GOT3 (cell line): ENCODE results near the gene UVRAG.
"Not testable (repeated sequence)": the region's sequence is repeated elsewhere in the genome, so short reads cannot be mapped to it uniquely, and the experiment has no call there.

ENCODE experiments used
- DNase-seq: peaks from one replicate; lab custom pipeline; 2025; ENCODE audit warnings: mixed read lengths; lab: John Stamatoyannopoulos, UW

UVRAG gene

DNA sequence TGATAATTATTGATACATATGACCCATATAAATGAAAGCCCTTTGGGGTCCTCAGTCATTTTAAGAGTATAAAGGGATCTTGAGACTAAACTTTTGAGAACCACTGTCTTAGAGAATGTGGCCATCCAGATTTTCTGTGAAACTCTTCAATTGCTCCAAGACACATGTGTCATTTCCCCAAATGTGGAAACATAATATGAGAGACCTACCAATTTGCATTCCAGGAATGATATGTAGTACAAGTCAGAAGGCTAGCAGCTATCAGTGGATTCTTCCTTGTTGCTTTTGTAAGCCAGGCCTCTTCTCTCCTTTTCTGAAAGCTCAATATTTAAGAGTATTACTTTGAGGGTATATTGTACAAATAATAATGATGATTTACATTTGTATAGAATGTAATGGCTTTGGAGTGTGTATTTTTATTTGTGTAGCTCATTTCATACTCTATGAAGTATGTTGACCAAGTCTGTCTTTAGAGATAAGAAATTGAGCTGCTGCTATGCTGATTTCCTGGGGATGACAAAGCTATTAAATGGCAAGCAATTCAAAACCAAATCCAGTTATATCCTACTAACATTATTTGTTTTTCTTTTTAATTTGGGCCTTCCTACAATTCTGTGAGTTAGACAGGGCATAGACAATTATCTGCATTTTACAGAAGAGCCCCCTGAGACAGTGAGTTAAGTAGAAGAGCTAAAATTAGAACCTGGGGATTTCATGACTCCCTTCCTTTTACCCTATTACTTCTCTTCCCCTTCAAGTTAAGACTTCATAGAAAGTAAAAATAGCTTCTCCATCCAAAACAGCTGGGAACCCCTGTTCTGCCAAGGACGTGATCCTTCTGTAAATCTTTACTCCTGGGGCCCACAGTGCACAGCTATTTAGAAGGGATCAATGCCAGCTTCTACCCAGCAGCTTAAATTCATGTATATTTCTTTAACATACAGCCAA lies 259.4 kb downstream of the UVRAG start:
- DNase-seq = no peak

DNA sequence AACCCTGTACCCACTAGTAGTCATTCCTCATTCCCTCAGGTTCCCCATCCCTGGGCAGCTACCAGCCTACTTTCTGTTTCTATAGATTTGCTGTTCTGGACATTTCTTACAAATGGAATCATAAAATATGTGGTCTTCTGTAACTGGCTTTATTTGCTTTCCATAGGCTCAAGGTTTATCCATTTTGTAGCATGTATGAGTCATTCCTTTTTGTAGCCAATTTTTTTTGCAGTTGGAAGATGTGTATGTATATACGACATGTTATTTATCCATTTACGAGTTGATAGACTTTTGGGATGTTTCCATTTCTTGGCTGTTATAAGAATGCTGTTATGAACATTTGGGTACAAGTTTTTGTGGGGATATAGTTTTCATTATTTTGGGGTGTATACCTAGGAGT lies 260.7 kb downstream of the UVRAG start:
- no peak for DNase-seq

DNA sequence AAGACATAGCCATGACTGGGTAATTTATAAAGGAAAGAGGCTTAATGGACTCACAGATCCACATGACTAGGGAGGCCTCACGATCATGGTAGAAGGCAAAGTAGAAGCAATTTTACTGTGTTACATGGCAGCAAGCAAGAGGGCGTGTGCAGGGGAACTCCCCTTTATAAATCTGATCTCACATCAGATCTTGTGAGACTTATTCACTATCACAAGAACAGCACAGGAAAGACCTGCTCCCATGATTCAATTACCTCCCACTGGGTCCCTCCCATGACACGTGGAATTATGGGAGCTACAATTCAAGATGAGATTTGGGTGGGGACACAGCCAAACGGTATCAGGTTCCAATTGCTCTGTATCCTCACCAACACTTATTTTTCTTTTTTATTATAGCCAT lies 261.2 kb downstream of the UVRAG start:
- DNase-seq = not testable (repeated sequence)

DNA sequence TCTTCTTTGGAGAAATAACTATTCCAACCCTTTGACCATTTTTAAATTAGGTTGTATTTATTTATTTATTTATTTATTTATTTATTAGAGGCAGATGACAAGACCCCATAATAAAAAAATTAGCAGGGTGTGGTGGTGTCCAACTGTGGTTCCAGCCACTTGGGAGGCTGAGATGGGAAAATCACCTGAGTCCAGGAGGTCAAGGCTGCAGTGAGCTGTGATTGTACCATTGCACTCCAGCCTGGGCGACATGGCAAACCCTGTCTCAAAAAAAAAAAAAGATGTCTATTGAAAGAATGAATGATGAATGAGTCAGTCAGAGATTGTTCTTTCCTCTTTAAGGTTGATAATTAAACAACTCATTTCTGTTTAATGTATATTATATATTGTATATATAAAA lies 261.7 kb downstream of the UVRAG start:
- DNase-seq = no peak

DNA sequence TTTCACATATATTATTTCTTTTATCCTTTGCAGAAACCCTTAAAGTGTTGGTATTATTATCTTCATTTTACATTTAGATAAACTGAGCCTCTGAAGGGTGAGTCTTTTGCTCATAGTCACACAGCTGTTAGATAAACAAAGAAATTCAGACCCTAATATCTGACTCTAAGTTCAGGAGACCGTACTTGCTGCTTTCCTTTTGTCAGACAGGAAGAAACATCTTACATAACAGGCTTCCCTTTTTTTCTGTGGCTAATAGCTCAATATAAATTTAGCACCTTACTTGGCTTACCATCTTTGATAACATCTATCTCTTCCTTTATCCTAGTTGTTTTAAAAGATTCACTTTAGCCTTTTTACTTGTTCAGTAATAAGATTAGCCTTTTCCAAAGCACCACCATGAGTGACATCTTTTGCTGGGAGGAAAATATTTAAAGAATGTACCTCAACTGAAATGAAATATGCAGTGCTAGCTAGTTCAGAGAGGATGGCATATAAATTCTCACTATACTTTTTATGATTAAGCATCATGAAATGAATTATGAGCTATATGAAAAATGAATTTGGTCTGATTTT lies 262.7 kb downstream of the UVRAG start:
- no peak for DNase-seq

DNA sequence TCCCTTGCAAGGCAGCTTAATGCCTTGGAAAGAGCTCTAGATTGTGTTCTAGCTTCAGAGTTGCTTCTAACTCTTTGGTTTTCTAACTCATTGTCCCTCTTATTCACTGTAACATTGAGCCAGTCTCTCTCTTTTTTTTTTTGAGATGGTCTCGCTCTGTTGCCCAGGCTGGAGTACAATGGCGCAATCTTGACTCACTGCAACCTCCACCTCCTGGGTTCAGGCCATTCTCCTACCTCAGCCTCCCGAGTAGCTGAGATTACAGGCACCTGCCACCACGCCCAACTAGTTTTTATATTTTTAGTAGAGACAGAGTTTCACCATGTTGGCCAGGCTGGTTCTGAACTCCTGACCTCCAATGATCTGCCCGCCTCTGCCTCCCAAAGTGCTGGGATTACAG lies 266.1 kb downstream of the UVRAG start:
- DNase-seq = not testable (repeated sequence)

DNA sequence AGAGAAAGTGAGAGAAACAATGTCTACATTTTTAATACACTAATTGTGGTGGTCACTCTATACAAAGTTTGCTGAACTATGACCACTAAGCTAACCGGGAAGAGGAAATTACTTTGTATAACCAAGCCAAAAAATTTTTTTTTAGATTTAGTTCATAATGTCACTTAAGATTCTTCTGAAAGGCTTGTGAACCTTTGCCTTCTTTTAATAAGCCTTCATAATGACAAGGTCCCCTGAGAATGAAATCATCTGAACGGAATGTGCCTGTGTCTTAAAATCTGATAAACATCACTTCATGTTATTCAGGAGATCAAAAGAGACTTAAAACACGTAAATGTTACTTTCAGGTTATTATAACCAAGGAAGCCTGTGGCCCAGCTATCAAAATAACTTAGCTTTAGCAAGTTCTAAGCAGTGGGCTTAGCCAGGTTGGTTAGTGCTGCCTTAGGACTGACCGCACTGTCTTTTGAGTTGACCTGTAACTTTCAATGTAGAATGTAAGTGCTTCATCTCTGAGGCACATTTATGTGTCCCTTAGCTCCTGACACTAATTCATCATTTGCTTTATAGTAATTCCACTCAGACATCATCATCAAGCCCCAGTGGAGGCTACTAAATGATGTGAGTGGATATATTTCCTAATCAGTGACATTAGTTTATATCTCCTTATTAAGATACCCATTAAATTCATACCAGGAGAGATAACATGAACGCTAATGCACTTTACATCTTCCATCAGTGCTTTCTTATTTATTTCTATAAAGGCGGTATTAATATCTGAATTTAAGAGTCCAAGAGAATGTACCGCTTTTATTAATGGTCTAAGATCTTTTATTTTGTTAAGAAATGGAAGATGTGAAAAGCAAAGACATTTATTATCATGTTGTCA lies 268.8 kb downstream of the UVRAG start:
- DNase-seq = no peak

DNA sequence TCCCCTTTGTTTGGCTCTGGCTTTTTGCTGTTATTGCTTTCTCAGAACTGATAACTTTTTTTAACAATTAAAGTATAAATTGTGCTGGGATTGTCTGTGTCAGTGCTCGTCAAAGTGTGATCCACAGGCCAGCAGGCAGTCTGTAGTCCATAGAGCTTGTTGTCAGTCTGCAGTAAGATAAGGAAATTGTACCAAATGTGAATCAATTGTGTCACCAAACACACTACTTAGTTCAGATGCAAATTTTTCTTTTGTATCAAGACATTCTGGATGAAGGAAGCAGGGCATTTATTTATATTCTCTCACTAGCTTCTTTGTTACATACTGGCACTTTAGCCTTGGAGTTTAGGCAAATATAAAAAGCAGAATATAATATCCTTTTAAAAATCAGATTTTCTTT lies 270.3 kb downstream of the UVRAG start:
- DNase-seq = no peak

DNA sequence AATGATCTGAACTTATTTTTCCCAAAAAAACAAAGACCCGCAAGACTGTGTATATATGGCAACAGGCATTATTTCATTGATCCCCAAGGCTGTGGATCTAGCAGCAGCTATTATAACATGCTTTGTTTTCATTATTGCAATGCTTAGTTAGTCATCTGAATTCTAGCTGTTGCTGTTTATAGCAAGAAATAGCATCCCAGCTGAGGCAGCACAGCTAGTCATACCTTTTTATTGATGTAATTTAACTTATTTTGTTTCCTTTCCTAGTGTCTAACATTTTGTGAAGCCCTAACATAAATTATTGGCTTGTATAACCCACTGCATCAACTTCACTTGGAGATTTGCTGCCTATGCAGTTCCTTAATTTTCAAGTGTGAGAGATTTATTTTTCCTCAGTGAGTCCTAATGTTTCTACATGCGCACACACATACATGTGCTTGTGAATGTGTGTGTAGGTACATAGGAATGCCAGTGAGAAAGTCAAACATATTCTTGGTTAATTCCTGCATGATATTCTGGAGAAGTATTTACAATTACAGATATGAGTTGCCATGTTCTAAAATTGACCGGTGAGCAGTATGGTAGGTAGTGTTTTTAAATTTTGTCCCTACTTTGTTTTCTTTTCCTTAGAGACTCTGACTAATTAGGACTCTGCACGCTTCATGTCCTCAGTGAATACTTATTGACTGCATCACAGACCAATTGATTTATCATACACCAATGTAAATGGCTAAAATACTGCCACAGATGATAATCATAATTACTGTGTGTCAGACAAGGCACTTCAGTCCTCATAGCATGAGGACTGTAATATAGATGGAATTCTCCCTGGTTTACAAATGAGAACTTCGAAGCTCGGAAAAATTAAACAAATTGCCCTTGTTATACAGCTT lies 272.0 kb downstream of the UVRAG start:
- no peak for DNase-seq

DNA sequence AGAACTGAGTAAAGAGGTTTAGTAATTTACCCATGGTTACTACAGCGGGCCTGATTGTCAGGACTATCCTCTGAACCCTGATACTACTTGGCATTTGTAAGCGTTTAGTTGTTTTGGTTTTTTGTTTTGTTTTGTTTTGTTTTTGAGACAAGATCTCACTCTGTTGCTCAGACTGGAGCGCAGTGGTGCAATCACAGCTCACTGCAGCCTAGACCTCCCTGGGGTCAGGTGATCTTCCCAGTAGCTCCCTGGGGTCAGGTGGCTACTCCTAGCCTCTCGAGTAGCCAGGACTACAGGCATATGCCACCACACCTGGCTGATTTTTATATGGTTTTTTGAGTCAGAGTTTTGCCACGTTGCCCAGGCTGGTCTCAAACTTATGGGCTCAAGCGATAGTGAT lies 272.7 kb downstream of the UVRAG start:
- DNase-seq = no peak

DNA sequence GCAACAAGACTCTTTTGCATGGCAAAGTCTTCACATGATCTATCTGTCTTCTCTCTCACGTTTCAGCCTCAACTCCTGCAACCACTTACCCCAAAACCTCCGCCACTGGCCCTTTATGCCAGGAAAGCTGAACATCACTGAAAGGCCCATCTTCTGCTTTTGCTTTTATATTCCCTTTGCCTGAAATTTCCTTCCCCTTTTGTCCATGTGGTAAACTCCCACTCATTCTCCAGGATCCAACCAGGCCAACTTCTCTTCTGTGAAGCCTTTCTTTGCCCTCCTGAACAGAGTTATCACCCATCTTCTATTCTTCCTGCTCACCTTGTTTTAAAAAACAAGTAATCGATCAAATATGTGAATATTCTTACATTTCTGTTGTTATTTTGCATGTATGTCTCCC lies 273.5 kb downstream of the UVRAG start:
- DNase-seq = no peak

DNA sequence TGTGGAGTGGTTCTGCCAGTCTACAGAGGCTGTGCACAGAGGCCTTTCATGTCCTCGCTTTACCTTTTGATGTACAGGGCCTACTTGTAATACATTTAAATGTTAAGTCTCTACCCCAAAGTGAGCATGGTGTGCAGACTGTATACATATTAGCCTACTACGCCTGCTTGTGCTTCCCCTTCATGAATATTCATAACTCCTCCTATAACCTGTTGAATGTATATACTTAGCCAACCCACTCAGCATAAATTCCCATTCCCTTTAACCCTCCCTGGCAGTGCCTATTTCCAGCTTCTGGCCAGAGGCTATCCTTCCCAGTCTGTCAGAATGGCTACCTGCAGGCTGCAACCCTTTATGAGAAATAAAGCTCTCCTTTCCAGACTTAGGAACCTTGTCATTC lies 275.2 kb downstream of the UVRAG start:
- DNase-seq = no peak

DNA sequence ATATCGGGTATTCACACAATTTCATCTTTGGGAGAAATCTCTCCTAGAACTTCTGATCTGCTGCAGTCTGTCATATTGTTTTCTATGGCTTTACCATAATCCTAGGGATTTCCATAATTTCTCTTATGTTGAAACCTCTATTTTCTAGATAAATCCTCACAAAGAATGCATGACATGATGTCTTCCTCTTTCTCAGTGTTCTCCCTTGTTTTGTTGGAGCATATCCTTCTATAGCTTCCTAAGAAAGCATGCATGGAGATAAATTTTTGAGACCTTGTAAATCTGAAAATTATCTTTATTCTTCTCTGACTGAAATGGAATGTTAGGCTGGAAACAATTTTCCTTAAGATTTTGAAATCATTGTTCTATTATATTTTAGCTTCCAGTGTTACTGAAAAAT lies 275.8 kb downstream of the UVRAG start:
- DNase-seq = no peak

DNA sequence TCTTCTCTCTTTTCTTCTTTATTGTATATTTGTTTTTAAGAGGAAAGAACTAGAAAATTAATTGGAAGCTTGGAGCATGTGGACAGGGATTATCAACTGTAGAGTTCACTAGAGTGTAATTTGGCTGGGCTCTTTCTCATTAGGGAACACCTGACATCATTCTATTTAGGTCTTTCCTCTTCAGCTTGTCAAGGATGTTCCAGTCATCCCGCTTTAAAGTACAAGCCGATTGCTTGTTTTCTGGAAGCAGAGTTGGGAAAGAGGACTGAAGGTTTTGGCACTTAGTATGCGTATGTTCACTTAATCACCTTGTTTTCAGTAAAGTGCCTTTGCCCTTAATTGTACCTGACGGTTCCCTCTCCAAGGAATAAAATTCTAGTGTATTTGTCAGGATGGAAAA lies 279.7 kb downstream of the UVRAG start:
- no peak for DNase-seq

DNA sequence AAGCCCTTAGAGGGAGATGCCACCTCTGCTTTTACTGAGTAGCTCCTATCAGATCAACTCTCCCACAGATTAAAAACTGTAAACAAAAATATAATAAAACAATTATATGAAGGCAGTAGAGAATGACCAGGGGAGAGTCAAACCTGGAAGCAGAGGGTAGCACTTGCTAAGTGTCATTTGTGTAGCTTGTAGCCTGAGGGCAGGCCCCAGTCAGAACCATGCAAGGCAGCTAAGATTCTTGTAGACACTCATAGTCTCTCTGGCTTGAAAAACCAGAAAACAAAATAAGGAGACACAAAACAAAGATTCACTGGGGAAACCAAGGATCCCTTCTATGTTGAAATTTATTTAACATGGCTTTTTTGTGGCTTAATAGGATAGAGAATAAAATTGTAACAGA lies 280.9 kb downstream of the UVRAG start:
- no peak for DNase-seq

DNA sequence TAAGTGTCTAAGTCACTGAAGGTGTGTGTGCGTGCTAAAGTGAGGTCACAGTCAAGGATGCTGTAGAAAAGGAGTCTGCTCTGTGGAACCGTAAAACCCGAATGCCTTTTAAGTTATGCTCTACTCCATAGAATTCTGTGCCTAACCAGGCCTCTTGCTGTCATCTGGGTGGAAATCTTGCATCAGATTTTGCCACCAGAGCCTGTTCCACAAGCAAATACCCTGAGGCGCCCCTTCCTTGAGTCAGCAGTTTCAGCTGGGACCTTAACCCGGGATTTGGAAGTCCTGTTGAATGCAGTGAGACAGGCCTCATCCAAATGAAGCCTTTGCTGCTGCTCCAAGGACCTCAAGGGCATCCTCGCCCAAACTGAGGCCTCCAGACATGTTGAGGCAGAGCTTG lies 281.5 kb downstream of the UVRAG start:
- DNase-seq = no peak

DNA sequence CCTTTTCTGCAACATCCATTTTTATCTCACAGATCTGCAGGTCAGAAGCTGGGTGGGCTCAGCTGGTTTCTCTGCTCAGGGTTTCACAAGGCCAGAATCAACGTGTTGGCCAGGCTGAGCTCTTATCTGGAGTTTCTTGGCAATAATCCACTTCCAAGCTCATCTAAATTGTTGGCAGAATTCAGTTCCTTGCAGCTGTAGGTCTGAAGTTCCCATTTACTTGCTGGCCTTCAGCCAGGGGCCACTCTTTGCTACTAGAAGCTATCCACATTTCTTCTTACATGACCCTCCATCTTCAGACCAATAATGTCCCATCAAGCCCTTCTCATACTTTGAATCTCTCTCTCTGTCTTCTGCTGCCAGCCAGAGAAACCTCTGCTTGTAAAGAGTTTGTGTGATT lies 287.8 kb downstream of the UVRAG start:
- DNase-seq = no peak

DNA sequence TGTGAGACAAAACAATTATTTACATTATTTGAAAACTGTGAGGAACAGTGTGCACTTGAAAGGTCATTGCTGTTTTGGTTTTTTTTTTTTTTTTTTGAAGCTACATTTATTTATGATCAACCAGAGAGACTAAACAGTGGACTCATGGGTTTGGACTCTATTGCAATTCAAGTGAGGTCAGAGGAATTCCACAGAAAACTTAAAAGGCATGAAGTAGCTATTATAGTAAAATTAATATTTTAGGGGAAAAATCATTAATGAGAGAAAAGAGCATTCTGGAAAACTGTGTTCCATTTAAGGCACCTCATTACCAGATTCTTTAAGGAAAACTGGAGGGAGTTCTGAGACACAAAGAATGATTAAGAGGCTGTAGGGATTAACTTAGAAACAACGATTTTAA lies 288.4 kb downstream of the UVRAG start:
- DNase-seq = no peak

DNA sequence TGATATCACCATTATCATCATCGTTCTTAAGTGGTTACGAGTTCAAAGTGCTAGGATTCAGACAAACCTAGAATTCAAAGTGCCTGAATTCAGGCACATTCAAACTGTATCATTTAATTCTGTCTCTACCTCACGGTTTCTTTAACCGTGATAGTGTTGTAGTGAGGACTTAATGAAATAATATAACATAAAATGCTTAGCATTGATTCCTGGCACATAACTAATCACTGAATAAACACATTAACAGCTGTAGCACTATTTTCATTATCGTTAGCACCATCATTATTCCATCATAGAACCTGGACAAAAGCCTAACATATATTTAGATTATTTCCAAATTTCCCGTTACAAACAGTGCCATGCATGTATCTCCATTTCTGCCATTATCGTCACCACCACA lies 289.3 kb downstream of the UVRAG start:
- DNase-seq = no peak

DNA sequence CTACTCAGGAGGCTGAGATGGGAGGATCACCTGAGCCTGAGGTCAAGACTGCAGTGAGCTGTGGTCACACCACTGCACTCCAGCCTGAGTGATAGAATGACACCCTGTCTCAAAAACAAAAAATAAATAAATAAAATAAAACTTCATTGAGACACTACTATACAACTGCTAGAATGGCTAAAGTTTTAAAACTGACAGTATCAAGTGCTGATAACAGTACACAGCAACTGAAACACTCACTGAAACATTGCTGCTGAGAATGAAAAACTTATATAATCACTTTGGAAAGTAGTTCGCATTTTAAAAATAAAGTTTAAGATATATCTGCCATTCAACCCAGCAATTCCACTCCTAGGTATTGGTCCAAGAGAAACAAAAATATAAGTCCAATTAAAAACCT lies 290.6 kb downstream of the UVRAG start:
- DNase-seq = no peak

DNA sequence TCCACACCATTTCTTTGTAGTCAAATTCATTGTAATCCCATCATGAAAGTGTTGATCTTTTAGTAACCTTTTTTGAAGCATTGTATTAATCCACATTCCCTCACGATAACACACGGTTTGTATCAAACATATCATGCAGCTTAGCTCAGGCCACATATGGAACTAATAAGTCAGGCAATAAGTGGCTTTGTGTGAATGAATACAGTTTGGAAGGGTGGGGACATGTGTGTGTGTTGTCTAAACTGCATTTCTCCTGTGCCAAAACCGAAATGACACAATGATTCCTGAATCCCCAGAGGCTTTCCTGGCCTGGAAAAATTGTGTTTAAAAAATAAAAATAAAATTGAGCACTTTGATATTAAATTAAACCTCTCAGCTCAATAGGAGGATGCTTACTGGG lies 293.0 kb downstream of the UVRAG start:
- no peak for DNase-seq

DNA sequence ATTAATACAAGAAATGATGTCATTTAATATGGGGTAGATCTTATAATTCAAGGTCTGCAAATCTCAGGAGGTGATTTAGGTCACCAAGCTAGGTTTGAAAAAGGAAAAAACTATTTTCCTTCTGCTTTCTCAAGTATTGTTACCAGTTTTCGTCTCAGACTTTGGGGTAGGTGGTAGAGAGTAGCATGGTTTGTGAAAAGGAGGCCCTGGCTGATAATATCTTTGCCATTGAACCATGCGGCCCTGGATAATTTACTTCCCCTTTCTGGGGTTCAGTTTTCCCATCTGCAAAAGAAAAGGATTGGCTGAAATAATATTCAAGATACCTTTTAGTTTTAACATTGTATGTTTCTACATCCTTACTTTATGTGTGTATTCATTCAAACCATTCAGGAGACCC lies 299.2 kb downstream of the UVRAG start:
- DNase-seq = no peak
